IMR-90 (cell line): Measurements from ENCODE around the gene CDH7. TPM values are rescaled to one million over a fixed set of nuclear protein-coding genes. Genes with fewer than 3 reads are reported as not detected.

ENCODE experiments used
- ATAC-seq: fragments of 200-7000 bp; cut with Tn5 transposase; 2 replicates; pipeline ENCODE4 v1.9.1; 2020; ENCODE audit warnings: low read depth, mild to moderate bottlenecking, moderate library complexity
- BruUV-seq: library from RNA; stranded (reverse); fragments of 400-500 nt; replicated peaks from 2 replicates; lab custom pipeline; 2021; lab: Mats Ljungman, UMichigan
- CTCF ChIA-PET: fragments of 300-600 bp; formaldehyde crosslinking; extraction: SDS; loops from one replicate; lab custom pipeline; 2021; ENCODE audit warnings: antibody characterized with exemption; lab: Yijun Ruan, JAX
- POLR2A ChIA-PET: fragments of 300-600 bp; sonication (Branson Sonifier 250); formaldehyde crosslinking; loops from one replicate; lab custom pipeline; 2022; ENCODE audit warnings: antibody characterized with exemption; ENCODE audit not compliant: unreplicated experiment; lab: Charles Lee
- DNase-seq: peaks from one replicate; pipeline ENCODE4 v3.0.0; 2013
- H2AFZ ChIP-seq: replicated peaks from 2 replicates; pipeline ENCODE3; 2013; ENCODE audit warnings: low read length, mild to moderate bottlenecking; ENCODE audit not compliant: poor library complexity
- H2AK5ac ChIP-seq: 2 replicates; pipeline ENCODE4 v1.6.1; 2013; ENCODE audit warnings: low read depth, low read length, inconsistent platforms
- H2AK9ac ChIP-seq: replicated peaks from 2 replicates; pipeline ENCODE3; 2013; ENCODE audit warnings: mild to moderate bottlenecking, low read depth, low read length, moderate library complexity; ENCODE audit not compliant: poor library complexity
- H2BK120ac ChIP-seq: 2 replicates; pipeline ENCODE4 v1.6.1; 2013; ENCODE audit warnings: low read depth, low read length, inconsistent platforms
- H2BK15ac ChIP-seq: 3 replicates; pipeline ENCODE4 v1.6.1; 2013; ENCODE audit warnings: low read depth, low read length, inconsistent platforms
- H2BK20ac ChIP-seq: 2 replicates; pipeline ENCODE4 v1.6.1; 2013; ENCODE audit warnings: low read depth, mild to moderate bottlenecking, inconsistent platforms, low read length, moderate library complexity
- H2BK5ac ChIP-seq: 2 replicates; pipeline ENCODE4 v1.6.1; 2013; ENCODE audit warnings: mild to moderate bottlenecking, low read depth, low read length, inconsistent platforms; ENCODE audit not compliant: poor library complexity, severe bottlenecking
- H3K14ac ChIP-seq: replicated peaks from 2 replicates; pipeline ENCODE4 v1.6.1; 2013; ENCODE audit warnings: low read depth, low read length, inconsistent platforms
- H3K18ac ChIP-seq: 2 replicates; pipeline ENCODE4 v1.6.1; 2013; ENCODE audit warnings: low read depth, low read length, control low read depth
- H3K23ac ChIP-seq: 2 replicates; pipeline ENCODE4 v1.6.1; 2013; ENCODE audit warnings: low read depth, low read length, inconsistent platforms
- H3K27ac ChIP-seq: 2 replicates; pipeline ENCODE4 v1.5.1; 2013; ENCODE audit warnings: mild to moderate bottlenecking, control low read depth, low read length; ENCODE audit not compliant: insufficient read depth
- H3K27me3 ChIP-seq: 2 replicates; pipeline ENCODE4 v1.6.1; 2013; ENCODE audit warnings: low read length; ENCODE audit not compliant: control insufficient read depth, insufficient read depth
- H3K36me3 ChIP-seq: 2 replicates; pipeline ENCODE4 v1.6.1; 2013; ENCODE audit warnings: low read length, mixed read lengths; ENCODE audit not compliant: control insufficient read depth, insufficient read depth
- H3K4ac ChIP-seq: 2 replicates; pipeline ENCODE4 v1.6.1; 2013; ENCODE audit warnings: low read depth, low read length, inconsistent platforms
- H3K4me1 ChIP-seq: 2 replicates; pipeline ENCODE4 v1.6.1; 2013; ENCODE audit warnings: low read length, mixed read lengths; ENCODE audit not compliant: control insufficient read depth, insufficient read depth
- H3K4me2 ChIP-seq: 2 replicates; pipeline ENCODE4 v1.6.1; 2013; ENCODE audit warnings: low read depth, mild to moderate bottlenecking, control low read depth, low read length, moderate library complexity
- H3K4me3 ChIP-seq: 2 replicates; pipeline ENCODE4 v1.5.1; 2013; ENCODE audit warnings: low read depth, mild to moderate bottlenecking, control low read depth, low read length, moderate library complexity; ENCODE audit not compliant: insufficient read depth
- H3K56ac ChIP-seq: 2 replicates; pipeline ENCODE4 v1.6.1; 2013; ENCODE audit warnings: low read length, inconsistent platforms; ENCODE audit not compliant: insufficient read depth; ENCODE audit errors: extremely low read depth
- H3K79me1 ChIP-seq, 2 experiments: 2 replicates each; pipeline ENCODE4 v1.6.1; 2013; ENCODE audit warnings: low read length in 2 of 2, inconsistent platforms in 1 of 2, low read depth in 1 of 2
- H3K9ac ChIP-seq: 2 replicates; pipeline ENCODE4 v1.6.1; 2013; ENCODE audit warnings: low read depth, low read length, control low read depth
- H3K9me1 ChIP-seq: 2 replicates; pipeline ENCODE4 v1.6.1; 2013; ENCODE audit warnings: low read length, inconsistent platforms; ENCODE audit not compliant: insufficient read depth
- H3K9me3 ChIP-seq: 2 replicates; pipeline ENCODE4 v1.6.1; 2013; ENCODE audit warnings: low read length; ENCODE audit not compliant: control insufficient read depth, insufficient read depth
- H4K20me1 ChIP-seq: 2 replicates; pipeline ENCODE4 v1.6.1; 2013; ENCODE audit warnings: low read length, inconsistent platforms; ENCODE audit not compliant: insufficient read depth
- H4K5ac ChIP-seq: 2 replicates; pipeline ENCODE4 v1.6.1; 2013; ENCODE audit warnings: mild to moderate bottlenecking, low read depth, low read length, control low read depth
- H4K8ac ChIP-seq, 2 experiments: 2 replicates each; pipeline ENCODE4 v1.6.1; 2013; ENCODE audit warnings: low read depth in 2 of 2, low read length in 2 of 2, control low read depth in 1 of 2, inconsistent platforms in 1 of 2
- H4K91ac ChIP-seq: 2 replicates; pipeline ENCODE4 v1.6.1; 2013; ENCODE audit warnings: low read depth, low read length, inconsistent platforms; ENCODE audit not compliant: insufficient read depth
- BHLHE40 ChIP-seq: fragments of 150-350 bp; IDR thresholded peaks from 2 replicates; pipeline ENCODE4 v1.6.1; 2016; ENCODE audit warnings: mild to moderate bottlenecking, low read depth, low read length
- CEBPB ChIP-seq: IDR thresholded peaks from 2 replicates; pipeline ENCODE4 v1.6.1; 2012; ENCODE audit warnings: low read depth, low read length, improper control_type of control experiment
- CHD1 ChIP-seq: IDR thresholded peaks from 2 replicates; pipeline ENCODE4 v1.6.1; 2012; ENCODE audit warnings: low read depth, low read length, improper control_type of control experiment
- FOS ChIP-seq: fragments of 150-350 bp; IDR thresholded peaks from 2 replicates; pipeline ENCODE4 v1.6.1; 2016; ENCODE audit warnings: low read depth, low read length
- MAFK ChIP-seq: IDR thresholded peaks from 2 replicates; pipeline ENCODE4 v1.6.1; 2012; ENCODE audit warnings: low read depth, low read length, improper control_type of control experiment
- MAZ ChIP-seq: IDR thresholded peaks from 2 replicates; pipeline ENCODE4 v1.6.1; 2012; ENCODE audit warnings: low read depth, mild to moderate bottlenecking, low read length, improper control_type of control experiment, moderate library complexity, borderline replicate concordance
- MXI1 ChIP-seq: IDR thresholded peaks from 2 replicates; pipeline ENCODE4 v1.6.1; 2012; ENCODE audit warnings: low read depth, mild to moderate bottlenecking, low read length, moderate library complexity, borderline replicate concordance
- NFE2L2 ChIP-seq: fragments of 150-350 bp; IDR thresholded peaks from 2 replicates; pipeline ENCODE4 v1.6.1; 2016; ENCODE audit warnings: low read depth, mild to moderate bottlenecking, low read length
- POLR2A ChIP-seq: IDR thresholded peaks from 2 replicates; pipeline ENCODE4 v1.6.1; 2012; ENCODE audit warnings: mild to moderate bottlenecking, low read depth, low read length
- RAD21 ChIP-seq: IDR thresholded peaks from 2 replicates; pipeline ENCODE4 v1.6.1; 2012; ENCODE audit warnings: low read length, improper control_type of control experiment
- RCOR1 ChIP-seq: IDR thresholded peaks from 2 replicates; pipeline ENCODE4 v1.6.1; 2012; ENCODE audit warnings: mild to moderate bottlenecking, low read length, improper control_type of control experiment; ENCODE audit not compliant: insufficient replicate concordance
- RFX5 ChIP-seq: IDR thresholded peaks from 2 replicates; pipeline ENCODE4 v1.8.0; 2012; ENCODE audit warnings: low read depth, mild to moderate bottlenecking, low read length, moderate library complexity
- SMC3 ChIP-seq: fragments of 150-350 bp; IDR thresholded peaks from 2 replicates; pipeline ENCODE4 v1.6.1; 2016; ENCODE audit warnings: low read depth, mild to moderate bottlenecking, antibody characterized with exemption, low read length, moderate library complexity
- WGBS, 2 experiments: methylation state at CpG; one replicate each; pipeline versions ENCODE4 v1.1.5 to v1.1.7; 2013; ENCODE audit warnings: missing lambda C conversion rate in 2 of 2; ENCODE audit not compliant: insufficient read length in 1 of 2; ENCODE audit errors: extremely low coverage in 2 of 2; 5-methylcytosine and 5-hydroxymethylcytosine counted together
- dilution Hi-C: fragments of 300-500 bp; cut with HindIII; formaldehyde crosslinking; loops from one replicate; pipeline ENCODE4 v1.14.3; 2018; ENCODE audit warnings: low sequenced_read_pairs; ENCODE audit not compliant: unreplicated experiment
- in situ Hi-C: fragments of 300-500 bp; cut with MboI; formaldehyde crosslinking; loops from 3 replicates; pipeline ENCODE4 v1.14.3; 2019; ENCODE audit warnings: low sequenced_read_pairs, inconsistent platforms, mixed read lengths
- intact Hi-C: fragments of 100-400 bp; cut with micrococcal nuclease; formaldehyde crosslinking; loops from 2 replicates; pipeline ENCODE4 v1.10.0; 2022
- polyA plus RNA-seq, 3 experiments: library from polyadenylated mRNA; depleted of rRNA; stranded (reverse); fragments of >200 nt; gene quantifications; 2 replicates each; pipeline ENCODE4 v1.2.3, GENCODE V29; 2012; ENCODE audit warnings: low replicate concordance in 1 of 3
- total RNA-seq: library from RNA; depleted of rRNA; stranded (reverse); fragments of >200 nt; gene quantifications from 2 replicates; pipeline ENCODE4 v1.2.3, GENCODE V29; 2012
- TF ChIP-seq, protein P1 (sequence below): conservative IDR thresholded peaks from 2 replicates; pipeline ENCODE4 v1.5.1; 2012; ENCODE audit warnings: mild to moderate bottlenecking, low read depth, low read length, improper control_type of control experiment
- TF ChIP-seq, protein P2 (sequence below): fragments of 150-350 bp; IDR thresholded peaks from 2 replicates; pipeline ENCODE4 v1.6.1; 2017; ENCODE audit warnings: mild to moderate bottlenecking, antibody characterized with exemption, low read length, low read depth
- TF ChIP-seq, protein P3 (sequence below): fragments of 150-350 bp; IDR thresholded peaks from 2 replicates; pipeline ENCODE4 v1.6.1; 2016; ENCODE audit warnings: low read depth, mild to moderate bottlenecking, low read length, moderate library complexity, borderline replicate concordance

Gene CDH7
- total and polyA plus RNA-seq, 2 of the 4 experiments (the other 2 are of a cell fraction): not detected

DNA sequence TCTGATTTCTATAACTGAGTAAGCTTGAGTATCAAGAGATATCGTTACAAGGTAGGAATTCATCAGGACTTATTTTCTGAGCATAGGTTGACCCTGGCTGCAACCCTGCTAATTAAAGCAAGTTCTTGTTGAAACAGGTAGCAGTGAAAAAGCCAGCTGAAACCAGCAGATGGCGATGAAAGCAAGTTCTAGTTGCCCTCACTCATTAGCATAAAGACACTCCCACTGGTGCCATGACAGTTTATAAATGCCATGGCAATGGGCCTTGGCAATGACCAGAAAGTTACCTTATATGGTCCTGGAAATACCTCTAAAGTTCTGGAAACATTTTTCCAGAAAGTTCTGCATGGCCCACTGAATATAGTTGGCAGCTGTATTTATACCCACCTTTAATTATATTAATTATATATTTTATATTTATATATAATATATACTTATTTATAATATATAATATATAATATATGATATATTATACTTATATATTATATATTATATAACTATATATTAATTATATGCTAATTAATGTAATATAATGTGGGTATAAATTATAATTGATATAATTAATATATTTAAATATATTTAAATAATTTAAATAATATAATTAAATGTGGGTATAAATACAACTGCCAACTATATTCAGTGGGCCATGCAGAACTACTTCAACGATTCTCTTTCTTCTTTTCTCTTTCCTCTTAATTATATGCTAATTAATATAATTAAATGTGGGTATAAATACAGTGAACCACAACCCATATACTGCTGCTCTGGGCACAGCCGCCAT is 188.0 kb downstream of the CDH7 start:
- WGBS, 2 experiments: 43% methylated on average over 1 of the region's 4 CpGs; no CpG with 5 or more reads in 1 of the 2 experiments
- no peak overlapping the region for H3K27ac ChIP-seq
- H3K9me3 ChIP-seq: peaks cover 6% of the 10 kb centered on the region
- ATAC-seq (no peak), DNase-seq (no peak)
- H2BK120ac ChIP-seq: no peak overlapping the region
- BruUV-seq: no TSS peak
- in situ Hi-C loops: no loop called here
- H4K5ac ChIP-seq: no peak overlapping the region
- no peak for TF ChIP-seq POLR2A
- no peak for TF ChIP-seq FOS
- TF ChIP-seq, protein P1, sequence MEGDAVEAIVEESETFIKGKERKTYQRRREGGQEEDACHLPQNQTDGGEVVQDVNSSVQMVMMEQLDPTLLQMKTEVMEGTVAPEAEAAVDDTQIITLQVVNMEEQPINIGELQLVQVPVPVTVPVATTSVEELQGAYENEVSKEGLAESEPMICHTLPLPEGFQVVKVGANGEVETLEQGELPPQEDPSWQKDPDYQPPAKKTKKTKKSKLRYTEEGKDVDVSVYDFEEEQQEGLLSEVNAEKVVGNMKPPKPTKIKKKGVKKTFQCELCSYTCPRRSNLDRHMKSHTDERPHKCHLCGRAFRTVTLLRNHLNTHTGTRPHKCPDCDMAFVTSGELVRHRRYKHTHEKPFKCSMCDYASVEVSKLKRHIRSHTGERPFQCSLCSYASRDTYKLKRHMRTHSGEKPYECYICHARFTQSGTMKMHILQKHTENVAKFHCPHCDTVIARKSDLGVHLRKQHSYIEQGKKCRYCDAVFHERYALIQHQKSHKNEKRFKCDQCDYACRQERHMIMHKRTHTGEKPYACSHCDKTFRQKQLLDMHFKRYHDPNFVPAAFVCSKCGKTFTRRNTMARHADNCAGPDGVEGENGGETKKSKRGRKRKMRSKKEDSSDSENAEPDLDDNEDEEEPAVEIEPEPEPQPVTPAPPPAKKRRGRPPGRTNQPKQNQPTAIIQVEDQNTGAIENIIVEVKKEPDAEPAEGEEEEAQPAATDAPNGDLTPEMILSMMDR: no peak
- TF ChIP-seq CEBPB: no peak
- no peak for TF ChIP-seq MAZ
- no peak for TF ChIP-seq RAD21
- no peak for TF ChIP-seq NFE2L2
- TF ChIP-seq CHD1: no peak
- no peak for TF ChIP-seq MXI1
- no peak for TF ChIP-seq SMC3
- TF ChIP-seq, protein P2, sequence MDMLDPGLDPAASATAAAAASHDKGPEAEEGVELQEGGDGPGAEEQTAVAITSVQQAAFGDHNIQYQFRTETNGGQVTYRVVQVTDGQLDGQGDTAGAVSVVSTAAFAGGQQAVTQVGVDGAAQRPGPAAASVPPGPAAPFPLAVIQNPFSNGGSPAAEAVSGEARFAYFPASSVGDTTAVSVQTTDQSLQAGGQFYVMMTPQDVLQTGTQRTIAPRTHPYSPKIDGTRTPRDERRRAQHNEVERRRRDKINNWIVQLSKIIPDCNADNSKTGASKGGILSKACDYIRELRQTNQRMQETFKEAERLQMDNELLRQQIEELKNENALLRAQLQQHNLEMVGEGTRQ: no peak
- no peak for TF ChIP-seq RFX5
- no peak for TF ChIP-seq RCOR1
- no peak for TF ChIP-seq MAFK
- TF ChIP-seq, protein P3, sequence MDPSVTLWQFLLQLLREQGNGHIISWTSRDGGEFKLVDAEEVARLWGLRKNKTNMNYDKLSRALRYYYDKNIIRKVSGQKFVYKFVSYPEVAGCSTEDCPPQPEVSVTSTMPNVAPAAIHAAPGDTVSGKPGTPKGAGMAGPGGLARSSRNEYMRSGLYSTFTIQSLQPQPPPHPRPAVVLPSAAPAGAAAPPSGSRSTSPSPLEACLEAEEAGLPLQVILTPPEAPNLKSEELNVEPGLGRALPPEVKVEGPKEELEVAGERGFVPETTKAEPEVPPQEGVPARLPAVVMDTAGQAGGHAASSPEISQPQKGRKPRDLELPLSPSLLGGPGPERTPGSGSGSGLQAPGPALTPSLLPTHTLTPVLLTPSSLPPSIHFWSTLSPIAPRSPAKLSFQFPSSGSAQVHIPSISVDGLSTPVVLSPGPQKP: no peak
- TF ChIP-seq BHLHE40: no peak
- no peak overlapping the region for H3K4me3 ChIP-seq
- no peak overlapping the region for H3K4me2 ChIP-seq
- no peak overlapping the region for H3K23ac ChIP-seq
- intact Hi-C loops: no loop called here
- H3K4ac ChIP-seq: no peak overlapping the region
- H4K91ac ChIP-seq: no peak overlapping the region
- POLR2A ChIA-PET: no interaction called here
- H3K36me3 ChIP-seq: no peaks in the 10 kb centered on the region
- no peak overlapping the region for H2AK9ac ChIP-seq
- no peaks in the 10 kb centered on the region for H3K27me3 ChIP-seq
- no peaks in the 10 kb centered on the region for H3K4me1 ChIP-seq
- no peak overlapping the region for H4K8ac ChIP-seq
- H3K79me1 ChIP-seq: no peaks in the 10 kb centered on the region
- CTCF ChIA-PET: no interaction called here
- H2AFZ ChIP-seq: no peak overlapping the region
- H3K56ac ChIP-seq: no peak overlapping the region
- H3K14ac ChIP-seq: no peak overlapping the region
- H4K20me1 ChIP-seq: no peaks in the 10 kb centered on the region
- no peak overlapping the region for H3K9ac ChIP-seq
- H3K9me1 ChIP-seq: no peaks in the 10 kb centered on the region
- H3K18ac ChIP-seq: no peak overlapping the region
- H2AK5ac ChIP-seq: no peak overlapping the region
- H2BK20ac ChIP-seq: no peak overlapping the region
- H2BK15ac ChIP-seq: no peak overlapping the region
- dilution Hi-C loops: no loop called here
- H2BK5ac ChIP-seq: no peak overlapping the region
